ENCODE data around the gene S100PBP. TPM values are rescaled to one million over a fixed set of nuclear protein-coding genes. Genes with fewer than 3 reads are reported as not detected.
"Not testable (repeated sequence)": the region's sequence is repeated elsewhere in the genome, so short reads cannot be mapped to it uniquely, and the experiment has no call there.

The S100PBP gene
- total RNA-seq, 1 donor from 2014 or later, result 62.9 TPM

DNA sequence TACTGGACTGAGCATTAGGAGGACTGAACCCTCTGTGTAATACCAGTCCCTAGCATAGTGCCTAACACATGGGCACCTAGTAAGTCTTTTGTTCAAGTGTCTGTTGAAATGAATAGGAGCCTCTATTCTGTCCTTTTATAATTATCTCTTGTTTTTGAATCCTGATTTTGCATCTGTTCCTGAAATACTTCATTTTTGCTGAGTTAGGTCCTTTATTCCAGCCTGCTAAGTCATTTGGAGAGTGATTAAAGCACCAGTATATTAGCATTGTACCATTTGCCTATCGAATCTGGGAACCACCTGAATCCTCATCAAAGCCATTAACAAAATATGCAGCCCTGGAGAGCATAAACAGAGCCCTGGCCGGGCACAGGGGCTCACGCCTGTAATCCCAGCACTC lies 32.6 kb upstream of the S100PBP start:
- no peak for DNase-seq (ENCODE audit: low read depth)

DNA sequence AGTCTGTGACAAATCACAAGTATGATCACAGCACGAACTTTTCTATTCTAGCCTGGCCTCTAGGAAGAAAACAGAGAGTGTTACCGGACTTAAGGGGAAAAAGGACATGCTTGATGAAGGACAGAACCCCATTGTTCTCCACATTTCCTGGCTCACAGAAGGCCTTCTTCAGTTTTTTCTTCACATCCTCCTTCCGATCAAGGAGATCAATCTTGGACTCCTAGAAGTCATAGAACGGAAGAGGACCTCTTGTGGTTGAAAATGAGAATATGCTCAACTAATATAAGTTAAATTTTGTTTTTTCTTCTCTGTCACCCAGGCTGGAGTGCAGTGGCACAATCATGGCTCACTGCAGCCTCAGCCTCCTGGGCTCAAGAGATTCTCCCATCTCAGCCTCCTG lies 30.6 kb upstream of the S100PBP start:
- DNase-seq (ENCODE audit: low read depth), result no peak

- peak; percentile 92 for DNase-seq (ENCODE audit: low read depth)
Measured at GRCh38 chr1:32789356-32789755, 28.1 kb upstream of the S100PBP start.

GRCh38 chr1:32791881-32792280 lies 25.6 kb upstream of the S100PBP start:
- DNase-seq (ENCODE audit: low read depth), result peak; percentile 38

GRCh38 chr1:32795763-32796162 lies 21.7 kb upstream of the S100PBP start:
- peak; percentile 58 for DNase-seq (ENCODE audit: low read depth)

DNA sequence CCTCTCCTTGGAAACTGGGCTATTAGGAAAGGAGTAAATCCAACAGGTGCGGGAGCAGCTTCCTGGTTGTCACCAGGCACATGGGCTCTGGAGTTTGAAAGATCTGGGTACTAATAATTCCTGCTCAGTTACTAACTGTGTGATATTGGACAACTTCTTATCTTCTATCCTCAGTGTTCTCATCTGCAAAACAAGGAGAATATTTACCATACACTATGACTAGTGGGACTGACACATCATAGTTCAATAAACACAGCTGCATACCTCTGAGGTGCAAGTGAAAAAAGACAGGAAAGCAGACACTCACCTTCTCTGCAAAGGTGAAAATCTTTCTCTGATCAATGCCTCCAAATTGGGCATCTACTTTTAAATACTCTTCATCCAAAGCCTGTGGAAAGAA lies 20.0 kb upstream of the S100PBP start:
- DNase-seq (ENCODE audit: low read depth), result no peak

DNA sequence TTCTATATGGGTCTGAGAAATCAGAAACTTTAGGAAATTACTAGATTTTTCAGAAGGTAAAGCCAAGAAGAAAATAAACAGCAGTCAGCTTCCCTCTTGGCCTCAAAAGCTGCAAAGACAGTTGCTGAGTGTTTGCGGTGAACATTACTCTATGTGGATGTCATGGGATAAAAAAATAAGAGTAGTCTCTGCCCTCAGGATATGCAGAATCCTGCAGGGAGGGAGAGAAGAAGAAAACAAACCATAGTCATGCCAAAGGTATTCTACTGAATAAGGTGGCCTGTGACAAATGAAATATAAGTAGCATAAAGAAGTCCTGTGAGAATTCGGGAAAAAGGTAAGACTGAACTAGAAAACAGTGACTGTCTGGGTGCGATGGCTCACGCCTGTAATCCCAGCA lies 19.3 kb upstream of the S100PBP start:
- no peak for DNase-seq (ENCODE audit: low read depth)

GRCh38 chr1:32798679-32799416 lies 18.6 kb upstream of the S100PBP start:
- DNase-seq (ENCODE audit: low read depth), result no peak

DNA sequence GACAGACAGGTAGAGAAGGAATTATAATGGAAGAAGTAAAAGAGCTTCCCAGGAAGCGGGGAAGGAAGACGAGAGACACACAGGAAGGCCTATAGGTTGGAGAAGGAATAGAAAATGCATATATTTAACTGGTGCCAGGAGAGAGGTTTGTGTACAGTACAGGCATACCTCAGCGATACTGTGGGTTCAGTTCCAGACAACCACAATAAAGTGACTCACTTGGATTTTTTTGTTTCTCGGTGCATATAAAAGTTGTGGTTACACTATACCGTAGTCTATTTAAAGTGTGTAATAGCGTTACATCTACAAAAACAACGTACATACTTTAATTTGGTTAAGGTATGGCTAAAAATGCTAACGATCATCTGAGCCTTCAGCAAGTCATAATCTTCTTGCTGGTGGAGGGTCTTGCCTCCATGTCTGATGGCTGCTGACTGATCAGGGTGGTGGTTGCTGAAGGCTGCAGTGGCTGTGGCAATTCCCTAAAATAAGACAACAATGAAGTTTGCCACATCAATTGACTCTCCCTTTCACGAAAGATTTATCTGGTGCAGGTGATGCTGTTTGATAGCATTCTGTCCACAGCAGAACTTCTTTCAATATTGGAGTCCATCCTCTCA lies 16.2 kb upstream of the S100PBP start:
- no peak for DNase-seq (ENCODE audit: low read depth)

DNA sequence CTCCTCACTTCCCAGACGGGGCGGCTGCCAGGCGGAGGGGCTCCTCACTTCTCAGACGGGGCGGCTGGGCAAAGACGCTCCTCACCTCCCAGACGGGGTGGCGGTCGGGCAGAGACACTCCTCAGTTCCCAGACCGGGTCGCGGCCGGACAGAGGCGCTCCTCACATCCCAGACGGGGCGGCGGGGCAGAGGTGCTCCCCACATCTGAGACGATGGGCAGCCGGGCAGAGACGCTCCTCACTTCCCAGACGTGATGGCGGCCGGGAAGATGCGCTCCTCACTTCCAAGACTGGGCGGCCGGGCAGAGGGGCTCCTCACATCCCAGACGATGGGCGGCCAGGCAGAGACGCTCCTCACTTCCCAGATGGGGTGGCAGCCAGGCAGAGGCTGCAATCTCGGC lies 13.0 kb upstream of the S100PBP start:
- DNase-seq (ENCODE audit: low read depth), result not testable (repeated sequence)

DNA sequence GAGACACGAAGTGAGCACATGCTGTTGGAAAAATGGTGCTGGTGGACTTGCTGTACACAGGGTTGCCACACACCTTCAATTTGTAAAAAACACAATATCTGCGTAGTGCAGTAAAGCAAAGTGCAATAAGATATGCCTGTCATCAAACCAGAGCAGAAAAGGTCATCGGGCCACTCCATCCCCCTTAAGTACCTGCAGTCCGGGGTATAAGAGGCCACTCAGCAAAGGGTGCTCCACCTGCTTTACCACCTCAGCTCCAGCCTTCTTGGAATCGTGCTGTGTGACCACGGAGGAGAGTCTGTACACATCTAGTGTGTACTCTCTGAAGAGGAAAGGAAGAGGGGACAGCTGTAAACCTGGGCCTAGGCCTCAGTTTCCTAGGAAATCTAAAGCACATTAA lies 11.2 kb upstream of the S100PBP start:
- DNase-seq (ENCODE audit: low read depth), result no peak

DNA sequence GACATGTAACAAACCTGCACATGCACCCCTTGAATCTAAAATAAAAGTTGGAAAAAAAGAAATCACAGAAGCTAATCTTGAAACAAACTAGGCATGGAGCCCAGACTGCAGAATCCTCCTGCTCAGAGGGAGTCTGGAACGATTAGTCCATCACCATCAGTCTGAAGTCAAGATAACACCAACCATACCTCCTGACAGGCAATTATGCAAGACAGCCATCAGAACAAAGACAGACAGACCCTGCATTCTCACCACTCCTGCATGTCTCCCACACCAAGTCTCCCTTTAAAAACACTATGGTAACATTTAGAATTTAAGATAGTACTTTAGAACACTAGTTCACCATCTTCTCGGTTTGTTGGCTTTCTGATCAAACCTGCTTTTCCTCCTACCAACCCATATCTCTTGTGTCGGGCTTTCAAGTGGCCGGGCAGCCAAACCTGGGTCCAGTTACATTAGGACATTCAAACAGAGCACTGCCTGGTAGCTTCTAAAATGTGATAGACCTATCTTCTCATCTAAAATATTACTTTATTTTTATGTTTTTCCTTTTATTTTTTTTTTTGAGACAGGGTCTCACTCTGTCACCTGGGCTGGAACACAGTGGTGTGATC lies 10.4 kb upstream of the S100PBP start:
- no peak for DNase-seq (ENCODE audit: low read depth)

GRCh38 chr1:32808580-32808979 lies 8.9 kb upstream of the S100PBP start:
- DNase-seq (ENCODE audit: low read depth), result no peak

DNA sequence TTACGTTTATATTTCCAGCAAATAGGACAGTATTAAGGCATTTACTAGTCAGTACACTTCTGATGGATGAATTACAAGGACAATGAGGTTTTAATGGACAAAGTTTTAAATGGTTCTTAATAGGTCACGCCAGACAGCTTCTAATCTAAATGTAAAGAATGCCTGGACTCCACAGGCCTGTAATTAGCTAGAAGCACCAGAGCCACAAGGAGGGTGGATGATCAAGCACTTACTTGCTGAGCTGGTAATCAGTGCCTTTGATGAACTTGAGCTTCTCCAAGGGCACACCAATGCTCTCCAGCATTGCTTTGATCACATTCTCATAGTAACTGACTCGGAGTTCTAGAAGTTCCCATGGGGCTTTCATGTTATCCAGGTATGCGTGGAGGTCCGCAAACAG lies 7.1 kb upstream of the S100PBP start:
- no peak for DNase-seq (ENCODE audit: low read depth)

DNA sequence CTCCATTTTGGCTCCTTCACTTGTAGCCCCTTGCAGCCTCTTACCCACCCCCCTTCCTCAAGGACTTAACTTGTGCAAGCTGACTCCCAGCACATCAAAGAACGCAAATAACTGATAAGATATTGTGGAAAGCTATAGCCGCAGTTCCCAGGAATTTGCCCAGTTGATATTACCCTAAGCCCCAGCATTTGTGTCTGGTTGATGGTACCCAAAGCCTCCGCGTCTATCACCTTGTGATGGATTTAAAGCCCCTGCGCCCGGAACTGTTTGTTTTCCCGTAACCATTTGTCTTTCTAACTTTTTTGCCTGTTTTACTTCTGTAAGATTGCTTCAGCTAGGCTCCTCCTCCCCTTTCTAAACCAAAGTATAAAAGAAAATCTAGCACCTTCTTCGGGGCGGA lies 6.2 kb upstream of the S100PBP start:
- DNase-seq (ENCODE audit: low read depth), result no peak

DNA sequence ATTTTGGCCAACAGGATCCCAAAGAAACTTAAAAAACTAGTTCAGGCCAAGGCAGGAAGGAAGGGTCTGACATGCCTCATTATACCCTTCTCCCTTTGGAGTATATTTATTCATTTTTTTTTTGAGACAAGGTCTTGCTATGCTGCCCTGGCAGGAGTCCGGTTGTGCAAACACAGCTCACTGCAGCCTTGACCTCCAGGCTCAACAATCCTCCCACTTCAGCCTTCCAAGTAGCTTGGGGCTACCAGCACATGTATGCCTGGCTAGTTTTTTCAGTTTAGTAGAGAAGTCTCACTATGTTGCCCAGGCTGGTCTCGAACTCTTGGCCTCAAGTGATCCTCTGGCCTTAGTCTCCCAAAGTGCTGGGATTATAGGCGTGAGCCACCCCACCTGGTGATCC lies 5.5 kb upstream of the S100PBP start:
- no peak for DNase-seq (ENCODE audit: low read depth)

DNA sequence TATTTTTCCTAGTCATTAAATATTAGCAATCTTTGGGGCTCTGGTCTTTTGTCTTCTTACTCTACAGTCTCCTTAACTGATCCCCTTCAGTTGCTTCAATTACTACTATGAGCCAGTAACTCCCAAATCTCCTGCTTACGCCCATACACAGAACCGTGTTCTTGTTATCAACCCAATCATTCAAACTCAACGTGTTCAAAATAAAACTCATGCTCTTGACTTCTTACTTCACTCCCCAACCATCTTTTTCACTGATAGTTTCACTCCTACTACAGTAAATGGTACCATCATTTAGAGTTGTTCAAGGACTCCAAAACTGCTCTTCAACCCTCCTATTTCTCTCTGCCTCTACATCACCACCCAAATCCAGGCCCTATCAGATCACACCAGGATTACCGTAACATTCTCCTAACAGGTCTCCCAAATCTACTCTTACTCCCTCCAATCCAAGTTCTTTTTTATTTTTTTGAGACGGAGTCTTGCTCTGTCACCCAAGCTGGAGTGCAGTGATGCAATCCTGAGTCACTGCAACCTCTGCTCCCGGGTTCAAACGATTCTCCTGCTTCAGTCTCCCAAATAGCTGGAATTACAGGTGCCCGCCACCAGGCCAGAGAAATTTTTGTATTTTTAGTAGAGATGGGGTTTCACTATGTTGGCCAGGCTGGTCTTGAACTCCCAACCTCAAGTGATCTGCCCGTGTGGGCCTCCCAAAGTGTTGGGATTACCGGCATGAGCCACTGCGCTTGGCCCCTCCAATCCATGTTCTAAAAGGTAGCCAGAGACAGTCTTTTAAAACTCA lies 3.3 kb upstream of the S100PBP start:
- peak; percentile 56 for DNase-seq (ENCODE audit: low read depth)

GRCh38 chr1:32816676-32817158 lies 736 bp upstream of the S100PBP start:
- DNase-seq (ENCODE audit: low read depth), result peak; percentile 36

GRCh38 chr1:32817815-32818786 lies 648 bp downstream of the S100PBP start:
- DNase-seq (ENCODE audit: low read depth), result peak; percentile 44

GRCh38 chr1:32818804-32819541 lies 1.5 kb downstream of the S100PBP start:
- DNase-seq (ENCODE audit: low read depth), result no peak

Measured in renal cortical epithelial cell (primary cell).